TTC549 (cell line): ENCODE results near the gene LYST.
A peak's percentile ranks its signal among the peaks of the same experiment; 100 is the strongest.
"Not testable (repeated sequence)": the region's sequence is repeated elsewhere in the genome, so short reads cannot be mapped to it uniquely, and the experiment has no call there.

Experiments
- FAIRE-seq: peaks from 2 replicates; lab custom pipeline; 2012; peaks lifted over from hg19 to GRCh38; lab: Jason Lieb, UNC

Gene LYST

DNA sequence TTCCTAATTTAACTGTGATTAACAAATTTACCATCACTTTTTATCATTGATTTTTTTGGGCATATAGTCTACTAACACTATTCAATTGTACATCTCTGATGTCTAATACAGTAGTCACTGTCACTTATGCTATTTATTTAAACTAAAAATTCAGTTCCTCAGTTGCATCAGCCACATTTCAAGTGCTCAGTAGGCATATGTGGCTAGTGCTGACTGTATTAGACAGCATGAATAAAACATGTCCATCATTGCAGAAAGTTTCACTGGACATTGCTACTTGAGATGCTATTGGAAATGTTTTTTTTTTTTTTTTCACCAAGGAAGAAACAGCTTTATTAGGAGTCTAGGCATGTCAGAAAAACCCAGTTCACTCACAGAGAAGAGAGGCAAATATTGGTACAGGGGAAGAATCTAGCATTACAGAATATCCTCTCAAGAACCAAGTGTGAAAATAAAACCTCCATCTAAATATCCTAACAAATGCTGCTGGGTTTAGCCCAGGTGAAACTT, 109.1 kb downstream of the LYST start:
- FAIRE-seq, result no peak

DNA sequence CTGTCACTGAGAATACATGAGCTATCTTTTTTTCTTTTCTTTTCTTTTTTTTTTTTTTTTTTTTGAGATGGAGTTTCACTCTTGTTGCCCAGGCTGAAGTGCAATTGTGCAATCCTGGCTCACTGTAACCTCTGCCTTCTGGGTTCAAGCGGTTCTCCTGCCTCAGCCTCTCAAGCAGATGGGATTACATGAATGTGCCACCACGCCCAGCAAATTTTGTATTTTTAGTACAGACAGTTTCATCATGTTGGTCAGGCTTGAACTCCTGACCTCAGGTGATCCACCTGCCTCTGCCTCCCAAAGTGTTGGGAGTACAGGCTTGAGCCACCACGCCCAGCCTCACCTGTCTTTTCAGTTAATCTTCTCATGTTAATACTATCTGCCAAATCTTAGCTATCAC, 112.5 kb downstream of the LYST start:
- not testable (repeated sequence) for FAIRE-seq

DNA sequence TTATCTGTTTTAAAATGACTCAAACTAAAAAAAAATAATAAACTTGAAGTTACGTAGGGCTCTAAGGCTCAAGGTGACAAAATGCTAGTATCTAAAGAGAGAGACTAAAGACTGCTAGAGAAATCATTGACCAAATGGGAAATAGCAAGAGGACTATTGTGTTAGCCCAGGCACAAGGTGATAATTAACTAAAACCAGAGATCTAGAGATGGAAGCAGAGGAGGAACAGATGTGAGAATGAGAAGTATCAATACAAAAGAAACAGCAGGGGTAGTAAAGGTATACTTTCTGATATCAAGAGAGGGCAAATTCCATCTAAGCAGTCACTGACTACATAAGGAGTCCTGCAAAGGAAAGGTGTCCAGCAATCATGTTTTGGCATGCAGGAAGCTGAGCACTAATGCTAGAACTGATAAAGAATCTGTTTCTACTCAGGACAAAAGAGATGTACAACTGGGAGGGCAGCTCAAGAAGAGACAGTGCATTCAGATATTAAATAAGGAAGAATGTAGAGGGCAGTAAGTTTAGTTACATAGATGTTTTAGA, 116.9 kb downstream of the LYST start:
- no peak for FAIRE-seq

DNA sequence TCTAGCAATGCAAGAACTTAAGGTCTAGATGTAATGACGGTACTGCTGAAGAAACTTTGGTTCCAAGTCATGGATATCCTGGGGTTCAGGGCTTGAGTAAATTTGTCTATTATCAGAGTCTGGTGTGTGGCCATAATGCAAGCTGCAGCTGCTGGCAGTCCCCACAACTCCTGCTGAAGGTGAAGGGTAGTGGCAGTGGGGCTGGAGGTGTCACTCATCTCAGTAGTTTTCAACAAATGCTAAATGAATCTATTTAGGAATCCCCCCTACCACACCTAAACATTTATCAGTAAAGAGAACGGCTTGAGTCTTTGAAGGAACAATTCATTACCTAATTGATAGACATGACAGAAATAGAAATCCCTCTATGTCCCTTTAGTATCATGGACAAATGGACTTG, 118.0 kb downstream of the LYST start:
- FAIRE-seq, result no peak

DNA sequence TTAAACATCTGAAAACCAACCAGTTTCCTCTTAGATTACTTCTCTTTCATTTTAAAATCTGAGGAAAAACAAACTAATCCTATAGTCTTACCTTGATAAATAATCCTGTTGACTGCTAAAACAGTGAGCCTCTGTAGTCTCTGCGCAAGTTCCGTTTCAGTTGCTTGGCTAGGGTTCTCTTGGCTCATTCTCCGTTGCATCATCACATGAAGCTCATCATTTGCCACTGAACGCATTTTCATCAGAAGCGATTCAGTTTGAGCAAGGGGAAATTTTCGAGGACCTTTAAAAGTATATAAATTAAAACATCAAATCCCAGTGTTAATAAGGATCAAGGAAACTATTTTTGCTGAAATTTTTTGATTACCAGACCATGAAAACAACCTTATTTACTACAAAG, 120.5 kb downstream of the LYST start:
- FAIRE-seq, result no peak

DNA sequence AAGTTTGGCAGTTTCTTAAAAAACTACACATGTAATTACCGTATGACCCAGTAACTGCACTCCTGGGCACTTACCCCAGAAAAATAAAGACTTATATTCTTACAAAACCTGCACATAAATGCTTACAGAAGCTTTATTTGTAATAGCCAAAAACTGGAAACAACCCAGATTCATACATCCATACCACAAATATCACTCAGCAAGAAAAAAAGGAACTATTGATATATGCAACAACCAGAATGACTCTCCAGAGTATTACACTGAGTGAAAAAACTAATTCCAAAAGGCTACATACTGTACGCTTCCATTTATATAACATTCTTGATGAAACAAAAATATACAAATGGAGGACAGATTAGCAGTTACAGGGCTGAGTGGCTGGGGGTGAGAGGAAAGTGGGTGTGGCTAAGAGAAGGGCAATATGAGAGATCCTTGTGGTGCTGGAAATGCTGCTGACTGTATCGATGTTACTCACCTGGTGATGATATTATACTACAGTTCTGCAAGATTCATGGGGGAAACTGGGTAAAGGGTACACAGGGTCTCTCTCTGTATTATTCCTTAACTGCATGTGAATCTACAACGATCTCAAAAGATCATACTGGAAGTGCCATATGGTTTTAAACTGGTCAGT, 121.1 kb downstream of the LYST start:
- peak; percentile 39 for FAIRE-seq

DNA sequence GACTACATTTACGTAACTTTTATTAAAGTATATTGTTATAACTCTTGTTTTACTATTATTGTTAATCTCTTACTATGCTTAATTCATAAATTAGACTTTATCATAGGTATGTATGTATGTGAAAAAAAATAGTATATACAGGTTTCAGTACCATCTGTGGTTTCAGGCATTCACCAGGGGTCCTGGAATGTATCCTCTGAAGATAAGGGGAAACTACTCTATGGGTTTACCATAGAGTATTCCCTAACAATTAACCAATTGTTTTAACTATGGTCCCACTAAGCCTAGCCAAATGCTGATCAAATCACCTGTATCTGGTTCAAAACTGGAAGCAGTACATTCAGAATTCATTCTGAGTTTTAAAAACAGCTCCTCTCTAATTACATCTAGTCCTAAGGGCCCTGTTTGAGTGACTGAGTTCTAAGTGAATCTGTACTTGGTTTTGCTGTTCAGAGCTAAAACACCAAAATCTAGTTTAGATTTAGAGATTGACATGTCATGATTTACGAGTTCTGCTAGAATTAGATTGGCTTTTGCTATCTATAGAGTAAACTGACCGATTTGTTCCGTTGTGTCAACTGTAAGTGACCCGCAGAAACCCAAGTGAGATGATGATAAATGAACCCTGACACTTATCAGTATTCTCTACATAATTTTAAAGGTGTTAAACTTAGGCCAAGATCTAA, 123.6 kb downstream of the LYST start:
- no peak for FAIRE-seq

DNA sequence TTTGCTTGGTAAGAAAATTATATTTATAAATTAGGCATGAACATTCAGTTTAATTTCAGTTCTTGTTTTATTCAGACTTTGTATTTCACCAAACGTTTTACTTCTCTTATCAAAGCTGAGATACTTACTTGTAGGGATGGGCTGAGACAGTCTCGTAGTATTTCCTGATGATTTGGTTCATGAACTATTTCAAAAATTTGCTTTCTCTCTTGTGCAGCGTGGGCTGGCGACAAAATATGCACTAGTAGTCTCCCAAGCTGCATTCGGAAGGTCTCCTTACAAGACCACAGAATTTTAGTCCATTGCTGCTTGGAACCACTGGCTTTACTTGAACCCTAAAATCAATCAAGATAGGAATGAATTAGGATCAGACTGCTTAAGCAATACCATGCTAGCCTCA, 125.4 kb downstream of the LYST start:
- no peak for FAIRE-seq

DNA sequence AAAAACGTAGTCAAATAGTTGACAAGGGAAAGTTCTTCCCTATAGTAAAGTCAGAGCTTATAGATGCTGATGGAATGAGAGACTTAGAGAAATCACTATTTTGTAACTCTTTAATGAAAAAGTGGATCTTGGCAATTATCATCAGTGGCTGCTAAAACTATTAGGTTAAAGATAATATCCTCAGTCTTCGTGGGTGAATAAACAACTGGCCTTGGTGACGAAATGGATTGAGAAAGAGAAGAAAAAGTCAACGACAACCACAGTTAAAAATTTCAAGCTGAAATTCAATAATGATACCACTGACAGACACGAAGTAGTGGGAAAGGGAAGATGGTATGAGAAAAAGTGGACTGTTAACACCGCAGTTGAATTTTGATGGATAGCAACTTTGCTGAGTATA, 127.1 kb downstream of the LYST start:
- FAIRE-seq, result no peak

DNA sequence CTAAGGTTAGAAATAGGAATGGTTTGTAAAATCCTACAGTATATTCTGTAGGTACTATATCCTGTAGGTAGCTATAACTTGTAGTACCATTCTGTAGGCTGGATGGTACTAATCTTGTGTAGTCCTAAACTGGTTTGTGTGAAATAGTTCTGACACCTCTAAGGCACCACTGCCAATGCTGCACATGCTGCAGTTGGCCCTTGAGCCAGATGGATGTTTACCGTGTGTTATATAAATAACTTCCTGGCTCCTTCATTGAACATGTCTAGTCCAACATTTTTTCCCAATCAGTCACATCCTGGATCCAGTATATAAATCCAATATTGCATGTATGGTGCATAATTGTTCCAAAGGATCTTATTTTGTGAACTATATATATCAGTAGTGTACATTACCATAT, 127.6 kb downstream of the LYST start:
- no peak for FAIRE-seq

DNA sequence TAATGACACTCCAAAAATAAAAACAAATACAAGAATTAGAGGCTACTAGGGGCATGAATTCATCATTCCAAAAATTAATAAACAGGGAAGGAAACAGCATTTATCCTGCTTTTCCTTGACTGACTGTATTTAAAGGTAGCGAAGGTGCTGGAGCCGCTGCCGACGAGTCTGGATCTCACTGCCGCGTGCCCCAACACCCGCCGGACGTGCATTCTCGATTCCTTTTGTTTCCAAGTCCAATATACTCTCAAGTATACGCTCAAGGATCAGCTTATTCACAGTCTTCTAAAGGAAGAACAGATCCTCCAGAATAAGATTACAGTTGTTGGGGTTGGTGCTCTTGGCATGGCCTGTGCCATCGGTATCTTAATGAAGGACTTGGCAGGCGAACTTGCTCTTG, 129.0 kb downstream of the LYST start:
- FAIRE-seq, result no peak

DNA sequence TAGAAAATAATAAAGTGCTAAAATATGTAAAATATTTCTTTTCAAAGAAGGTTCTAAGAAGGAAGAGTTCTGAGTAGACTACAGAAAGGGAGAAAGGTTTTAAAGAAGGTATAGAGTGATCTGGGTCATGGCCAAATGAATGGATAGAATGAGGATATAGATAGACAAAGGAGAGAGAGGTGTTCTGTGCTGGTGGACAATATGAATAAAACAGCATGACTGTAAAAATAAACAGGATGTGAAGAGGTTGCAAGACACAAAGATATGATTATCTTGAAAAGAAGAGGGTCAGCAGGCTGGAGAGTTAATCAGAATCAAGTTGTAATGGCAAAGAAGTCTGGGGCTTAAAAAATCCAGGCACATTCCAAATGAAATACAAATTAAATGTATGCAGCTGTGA, 130.4 kb downstream of the LYST start:
- no peak for FAIRE-seq

DNA sequence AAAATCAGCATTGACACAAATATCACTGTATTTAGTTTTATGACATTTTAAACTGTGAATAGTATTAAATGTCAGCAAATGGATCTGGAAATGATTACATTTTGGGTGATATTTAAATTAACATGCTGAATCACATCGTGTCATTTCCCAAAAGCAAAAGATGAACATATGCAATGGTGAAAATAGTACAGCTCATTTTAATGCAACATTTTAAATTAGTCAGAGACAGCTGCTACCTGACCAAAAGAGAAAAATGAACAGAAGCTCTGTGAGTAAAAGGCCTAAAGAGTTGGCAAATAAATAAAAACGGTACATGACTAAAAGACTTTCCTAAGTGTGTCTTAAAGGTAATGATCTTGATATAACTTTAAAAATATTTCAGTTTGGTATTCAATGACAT, 131.1 kb downstream of the LYST start:
- peak; percentile 58 for FAIRE-seq

DNA sequence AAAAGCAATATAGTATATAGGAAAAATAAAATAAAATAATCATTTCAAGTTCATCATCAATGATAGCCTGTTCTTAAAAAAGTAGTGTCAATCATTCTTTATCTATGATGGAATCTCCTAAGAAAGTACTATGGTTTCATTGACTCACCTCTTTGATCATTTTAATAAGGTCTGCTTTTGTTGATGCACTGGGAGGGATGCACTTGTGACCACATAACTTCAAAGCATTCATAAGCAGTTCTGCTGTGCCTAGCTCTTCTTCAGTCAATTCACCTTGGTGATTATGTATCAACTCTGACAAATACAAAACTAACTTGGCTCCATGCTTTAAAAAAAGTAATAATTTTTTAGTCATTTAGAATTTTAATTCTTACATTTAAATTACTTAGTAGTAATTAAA, 132.4 kb downstream of the LYST start:
- no peak for FAIRE-seq

DNA sequence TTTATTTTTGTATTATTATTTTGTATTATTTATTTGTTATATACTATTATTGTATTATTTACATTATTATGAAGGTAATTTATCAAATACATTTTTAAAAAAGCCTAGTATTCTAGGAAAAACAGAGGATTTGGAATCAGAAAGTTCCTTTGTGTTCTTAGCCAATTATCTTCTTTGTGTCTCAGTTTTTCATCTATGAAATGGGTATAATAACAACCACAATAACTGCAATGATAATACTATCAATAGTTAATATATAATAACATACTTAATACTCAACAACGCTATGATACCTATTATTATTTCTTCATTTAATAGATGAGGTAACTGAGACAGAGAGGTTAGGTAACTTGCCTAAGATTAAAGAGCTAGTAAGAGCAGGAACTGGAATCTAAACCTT, 136.7 kb downstream of the LYST start:
- peak; percentile 93 for FAIRE-seq

DNA sequence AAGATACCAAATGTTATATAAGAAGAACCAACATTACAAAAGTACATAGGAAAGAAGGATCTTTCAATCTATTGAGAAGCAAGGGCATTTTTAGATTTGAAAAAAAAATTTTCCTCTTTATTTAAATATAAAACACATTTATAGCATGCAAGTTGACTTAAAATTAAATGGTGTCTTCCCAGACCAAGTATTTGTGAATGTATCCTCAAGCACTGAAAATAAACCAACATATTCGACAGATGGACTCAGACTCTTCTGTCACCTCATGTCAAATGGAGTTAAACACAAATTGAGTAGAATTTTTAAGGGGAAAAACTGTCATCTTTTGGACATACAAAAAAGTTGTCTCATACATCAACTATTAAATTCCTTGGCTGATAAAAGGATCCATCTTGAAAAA, 140.1 kb downstream of the LYST start:
- no peak for FAIRE-seq

DNA sequence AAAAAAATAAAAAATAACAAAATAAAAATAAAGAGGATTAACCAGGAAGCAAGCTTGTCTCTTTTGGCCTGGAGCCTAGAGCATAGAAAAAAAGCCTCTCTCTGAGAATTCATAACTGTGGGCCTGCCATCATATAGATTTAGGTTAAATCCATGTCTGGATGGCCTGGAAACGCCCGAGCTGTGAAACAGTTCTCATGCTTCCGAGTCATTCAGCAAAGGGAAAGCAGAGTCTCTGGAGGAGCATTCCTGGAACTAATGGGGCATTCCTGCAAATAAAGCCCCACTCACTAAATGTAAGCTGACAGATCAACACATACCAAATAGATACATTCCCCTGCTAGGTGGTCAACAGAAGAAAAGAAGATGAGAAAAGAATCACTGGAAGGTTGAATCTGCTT, 141.3 kb downstream of the LYST start:
- no peak for FAIRE-seq

DNA sequence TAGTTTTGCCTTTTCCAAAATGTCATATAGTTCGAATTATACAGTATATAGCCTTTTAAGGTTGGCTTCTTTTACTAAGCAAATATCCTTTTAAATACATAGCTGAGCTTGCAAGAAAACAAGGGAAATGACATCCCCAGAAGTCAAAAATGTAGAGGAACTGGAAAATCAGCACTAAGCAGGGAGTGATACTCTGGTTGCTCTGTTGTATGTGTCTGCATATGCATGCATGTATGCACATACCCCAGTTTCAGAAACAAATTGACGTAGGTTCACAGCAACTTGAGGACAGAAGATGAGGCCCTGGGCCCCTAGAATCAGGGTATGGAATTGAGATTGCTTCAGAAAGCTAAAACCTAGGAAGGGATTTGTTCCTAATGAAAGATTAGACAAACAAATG, 142.0 kb downstream of the LYST start:
- FAIRE-seq, result no peak

DNA sequence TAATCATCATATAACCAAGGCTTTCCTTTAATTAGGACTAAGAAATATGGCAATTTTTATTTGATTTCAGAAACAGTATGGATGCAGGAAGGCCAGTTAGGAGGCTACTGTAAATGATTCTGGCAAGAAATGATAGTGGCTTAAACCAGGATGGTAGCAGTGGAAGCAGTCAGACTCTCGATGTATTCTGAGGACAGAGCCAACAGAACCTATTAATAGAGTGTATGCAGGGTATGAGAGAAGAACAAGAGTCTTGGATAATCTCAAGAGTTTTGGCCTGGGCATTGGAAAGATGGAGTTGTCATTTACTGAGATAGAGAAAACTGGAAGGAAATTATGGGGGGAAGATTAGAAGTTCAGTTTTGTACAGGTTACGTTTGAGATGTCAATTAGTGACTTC, 143.8 kb downstream of the LYST start:
- no peak for FAIRE-seq

DNA sequence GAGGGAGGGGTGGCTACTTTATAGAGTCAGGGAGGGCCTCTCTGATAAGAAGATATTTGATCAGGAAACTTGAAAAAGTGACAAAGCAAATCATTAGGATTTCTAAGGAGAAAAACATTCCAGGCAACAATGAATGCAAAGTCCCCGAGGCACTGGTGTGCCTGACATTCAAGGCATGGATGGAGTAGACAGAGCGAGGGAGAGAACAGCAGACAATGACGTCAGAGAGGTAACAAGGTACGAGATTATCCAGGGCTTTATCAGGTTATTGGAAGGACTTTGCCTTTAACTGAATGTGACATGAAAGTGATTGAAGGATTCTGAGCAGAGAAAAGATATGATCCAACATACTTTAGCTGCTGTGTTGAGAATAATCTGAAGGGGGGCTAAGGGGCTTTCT, 144.7 kb downstream of the LYST start:
- FAIRE-seq, result no peak

DNA sequence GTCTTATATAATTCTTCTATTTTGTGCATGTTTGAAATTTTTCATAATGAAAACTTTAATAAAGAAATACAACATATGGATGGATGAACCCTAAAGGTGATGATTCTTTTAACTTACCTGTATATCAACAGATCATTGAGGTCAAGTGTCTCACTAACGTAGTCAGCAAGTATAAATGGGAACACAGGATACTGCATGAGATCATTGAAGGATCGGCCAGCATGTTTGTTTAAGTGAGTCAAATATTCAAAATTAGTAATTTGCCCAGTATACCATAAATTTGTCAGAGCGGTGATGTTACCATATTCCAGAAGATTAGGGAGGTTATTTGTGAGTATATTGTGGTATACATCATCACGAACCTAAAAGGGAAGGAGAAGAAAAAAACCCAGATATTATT, 146.2 kb downstream of the LYST start:
- FAIRE-seq, result no peak

DNA sequence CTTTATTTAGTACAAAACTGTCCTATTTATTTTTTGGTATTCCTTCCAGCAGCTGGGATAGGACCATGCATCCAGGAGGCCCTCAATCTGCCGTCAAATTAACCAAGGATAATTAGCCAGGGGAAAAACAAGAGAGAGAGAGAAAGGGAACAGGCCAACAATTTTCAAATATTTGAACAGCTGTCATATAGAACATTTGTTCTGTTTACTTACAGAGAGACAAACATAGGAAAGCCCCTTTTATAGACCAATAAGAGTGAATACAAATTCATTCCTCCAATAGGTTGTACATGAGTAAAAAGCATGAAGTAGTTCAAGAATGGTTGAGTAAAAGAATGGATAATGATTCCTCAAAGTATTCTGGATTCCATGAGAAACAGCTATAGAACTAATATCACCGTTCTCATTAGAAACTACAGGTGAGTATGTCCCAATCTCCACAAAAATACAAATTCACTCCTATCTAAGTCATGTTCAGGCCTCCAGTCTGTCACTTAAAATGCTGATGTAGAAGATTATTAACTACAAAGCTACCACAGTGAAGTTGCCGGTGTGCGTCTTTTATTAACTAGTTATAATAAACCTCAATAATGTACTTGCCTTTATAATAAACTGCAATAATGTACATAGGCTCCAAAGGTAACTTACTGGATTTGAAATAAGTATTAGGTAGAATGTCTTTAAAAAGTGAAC, 152.4 kb downstream of the LYST start:
- no peak for FAIRE-seq

DNA sequence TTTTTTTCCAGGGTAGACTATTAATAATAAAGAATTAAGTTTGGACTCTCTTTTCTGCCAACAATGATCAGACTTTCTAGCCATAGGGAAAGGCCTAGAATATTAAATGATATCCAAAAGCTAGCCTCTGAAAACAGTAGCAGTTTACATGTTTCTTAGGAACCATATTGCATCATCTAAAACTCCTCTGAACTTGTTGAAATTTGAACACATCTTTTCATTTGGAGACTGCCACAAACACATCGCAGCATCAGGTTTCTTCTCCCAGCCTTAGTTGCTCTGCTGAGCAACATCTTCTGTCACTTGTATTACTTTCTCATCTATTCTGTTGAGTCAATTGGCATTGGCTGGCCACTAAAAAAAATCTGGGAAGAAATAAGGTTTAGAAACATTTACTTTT, 153.9 kb downstream of the LYST start:
- no peak for FAIRE-seq
